Chondrocyte (in vitro differentiated cells): ENCODE data around the gene GBE1. TPM values are rescaled to one million over a fixed set of nuclear protein-coding genes. Genes with fewer than 3 reads are reported as not detected.
A peak's percentile ranks its signal among the peaks of the same experiment; 100 is the strongest.

Experiments
- DNase-seq: peaks from one replicate; pipeline ENCODE4 v3.0.0; 2021; ENCODE audit warnings: mixed read lengths, low spot score
- H3K27ac Mint-ChIP-seq: one replicate; pipeline ENCODE4 v1.8.0; 2021; ENCODE audit warnings: mild to moderate bottlenecking, moderate library complexity, mixed read lengths; ENCODE audit not compliant: unreplicated experiment
- H3K27me3 Mint-ChIP-seq: 2 replicates; pipeline ENCODE4 v1.8.0; 2021; ENCODE audit warnings: low read depth, mixed read lengths
- H3K36me3 Mint-ChIP-seq: 2 replicates; pipeline ENCODE4 v1.8.0; 2021; ENCODE audit warnings: low read depth, mixed read lengths
- H3K4me1 Mint-ChIP-seq: 2 replicates; pipeline ENCODE4 v1.8.0; 2021; ENCODE audit warnings: low read depth, mild to moderate bottlenecking, mixed read lengths
- H3K4me3 Mint-ChIP-seq: one replicate; pipeline ENCODE4 v1.8.0; 2021; ENCODE audit warnings: mild to moderate bottlenecking, moderate library complexity, mixed read lengths; ENCODE audit not compliant: unreplicated experiment
- H3K9me3 Mint-ChIP-seq: 2 replicates; pipeline ENCODE4 v1.8.0; 2021; ENCODE audit warnings: low read depth, mixed read lengths
- total RNA-seq: library from RNA; stranded (reverse); gene quantifications from 3 replicates; pipeline ENCODE4 v1.2.1, GENCODE V29; 2021
- TF ChIP-seq, protein P1 (sequence below): fragments of 200-600 bp; sonication (generic); IDR thresholded peaks from 2 replicates; pipeline ENCODE4 v1.5.0; 2021; ENCODE audit warnings: antibody characterized with exemption, mild to moderate bottlenecking, moderate library complexity

The GBE1 gene
- total RNA-seq, 1 donor from 2014 or later: 53.8 TPM

DNA sequence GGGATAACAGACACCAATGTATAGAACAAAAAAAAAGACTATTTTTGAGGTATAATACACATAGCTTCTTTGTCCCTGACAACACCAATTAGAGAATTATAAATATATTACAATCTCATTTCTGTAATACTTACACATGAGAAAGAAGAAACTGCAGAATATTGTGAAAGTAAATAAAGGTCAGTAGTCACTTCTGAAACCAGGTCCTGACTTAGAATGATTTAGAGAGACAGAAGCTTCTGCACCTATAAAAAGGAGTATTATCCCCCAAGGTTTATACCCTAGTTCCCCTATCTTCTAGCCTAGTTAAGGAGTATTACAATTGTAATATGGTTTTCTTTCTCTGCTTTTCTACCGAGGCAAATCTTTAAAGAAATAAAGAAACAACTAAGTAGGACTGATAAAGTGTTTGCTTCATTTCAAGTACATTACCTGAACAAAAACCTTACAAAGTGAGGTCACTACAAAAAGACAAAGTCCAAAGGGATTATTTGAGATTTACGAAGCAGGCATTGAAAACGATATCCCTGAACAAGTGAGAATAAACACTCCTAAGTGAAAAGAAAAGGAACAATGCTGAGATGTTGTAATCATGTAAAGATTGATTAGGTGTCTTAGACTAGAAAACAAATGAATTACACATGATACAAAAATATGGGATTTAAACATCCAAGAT is 103.0 kb downstream of the GBE1 start:
- Mint-ChIP-seq H3K27me3 (no peaks in the 10 kb centered on the region), H3K9me3 (no peaks in the 10 kb centered on the region), H3K36me3 (no peaks in the 10 kb centered on the region), H3K4me3 (no peak overlapping the region), H3K27ac (no peak overlapping the region), H3K4me1 (no peaks in the 10 kb centered on the region)
- TF ChIP-seq, protein P1, sequence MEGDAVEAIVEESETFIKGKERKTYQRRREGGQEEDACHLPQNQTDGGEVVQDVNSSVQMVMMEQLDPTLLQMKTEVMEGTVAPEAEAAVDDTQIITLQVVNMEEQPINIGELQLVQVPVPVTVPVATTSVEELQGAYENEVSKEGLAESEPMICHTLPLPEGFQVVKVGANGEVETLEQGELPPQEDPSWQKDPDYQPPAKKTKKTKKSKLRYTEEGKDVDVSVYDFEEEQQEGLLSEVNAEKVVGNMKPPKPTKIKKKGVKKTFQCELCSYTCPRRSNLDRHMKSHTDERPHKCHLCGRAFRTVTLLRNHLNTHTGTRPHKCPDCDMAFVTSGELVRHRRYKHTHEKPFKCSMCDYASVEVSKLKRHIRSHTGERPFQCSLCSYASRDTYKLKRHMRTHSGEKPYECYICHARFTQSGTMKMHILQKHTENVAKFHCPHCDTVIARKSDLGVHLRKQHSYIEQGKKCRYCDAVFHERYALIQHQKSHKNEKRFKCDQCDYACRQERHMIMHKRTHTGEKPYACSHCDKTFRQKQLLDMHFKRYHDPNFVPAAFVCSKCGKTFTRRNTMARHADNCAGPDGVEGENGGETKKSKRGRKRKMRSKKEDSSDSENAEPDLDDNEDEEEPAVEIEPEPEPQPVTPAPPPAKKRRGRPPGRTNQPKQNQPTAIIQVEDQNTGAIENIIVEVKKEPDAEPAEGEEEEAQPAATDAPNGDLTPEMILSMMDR: no peak
- no peak for DNase-seq

DNA sequence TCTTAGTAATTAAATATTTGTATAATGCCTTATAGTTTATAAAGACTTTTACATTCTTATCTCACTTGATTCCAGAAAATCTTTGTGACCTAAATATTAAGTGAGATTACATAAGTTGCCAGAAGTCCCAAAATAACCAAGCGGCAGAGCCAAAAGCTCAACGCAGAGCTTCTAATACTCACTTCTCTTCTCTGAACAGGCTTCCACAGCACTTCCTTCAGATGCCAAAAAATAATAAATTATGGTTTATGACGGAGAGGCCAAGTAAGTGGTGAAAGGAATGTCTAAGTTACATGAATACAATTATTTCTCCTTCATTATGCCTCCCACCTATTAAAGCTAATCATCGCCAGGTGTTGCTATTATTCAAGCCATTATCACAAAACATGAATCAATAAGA is 110.3 kb downstream of the GBE1 start:
- Mint-ChIP-seq H3K4me3 (no peak overlapping the region), H3K9me3 (no peaks in the 10 kb centered on the region), H3K27ac (no peak overlapping the region), H3K4me1 (no peaks in the 10 kb centered on the region), H3K36me3 (peaks cover 1% of the 10 kb centered on the region), H3K27me3 (no peaks in the 10 kb centered on the region)
- no peak for DNase-seq
- TF ChIP-seq, protein P1: no peak

DNA sequence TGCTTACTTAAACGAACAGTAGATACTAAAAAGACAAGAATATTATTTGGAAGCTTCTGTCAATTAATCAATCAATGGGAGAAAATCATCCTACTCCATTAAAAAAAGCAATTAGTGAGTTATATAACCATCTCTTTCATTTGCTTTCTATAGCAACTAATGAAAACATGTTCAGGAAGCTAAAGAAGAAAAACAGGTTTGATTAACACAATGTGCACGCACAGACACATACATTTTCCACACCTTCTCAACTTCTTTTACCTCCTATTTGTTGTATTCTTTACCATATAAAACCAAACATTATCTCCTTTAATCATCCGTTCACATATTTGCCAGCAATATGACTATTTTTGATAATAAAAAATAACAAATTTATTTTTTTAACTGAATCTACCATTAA is 111.3 kb downstream of the GBE1 start:
- no peak for DNase-seq
- Mint-ChIP-seq H3K9me3 (no peaks in the 10 kb centered on the region), H3K27me3 (no peaks in the 10 kb centered on the region), H3K4me1 (no peaks in the 10 kb centered on the region), H3K4me3 (no peak overlapping the region), H3K36me3 (peaks cover 1% of the 10 kb centered on the region), H3K27ac (no peak overlapping the region)
- TF ChIP-seq, protein P1: no peak

DNA sequence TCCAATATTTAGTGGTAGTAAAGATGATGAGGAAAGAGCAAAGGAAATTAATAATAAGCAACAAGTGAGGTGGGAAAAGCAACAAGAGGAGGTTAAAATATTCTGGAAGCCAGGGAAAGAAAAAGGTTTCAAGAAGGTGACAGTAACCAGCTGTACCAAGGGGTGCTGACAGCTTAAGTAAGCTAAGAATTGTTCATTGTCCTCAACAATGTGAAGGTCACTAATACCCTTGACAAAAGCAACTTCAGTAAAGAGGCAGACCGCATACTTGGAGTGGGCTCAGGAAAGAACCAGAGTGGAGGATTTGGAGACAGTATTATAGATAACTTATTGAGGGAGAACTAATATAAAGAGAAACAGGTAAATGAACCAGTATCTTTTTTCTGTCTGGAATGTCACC is 116.2 kb downstream of the GBE1 start:
- no peak overlapping the region for H3K4me3 Mint-ChIP-seq
- TF ChIP-seq, protein P1: no peak
- peaks cover 1% of the 10 kb centered on the region for H3K36me3 Mint-ChIP-seq
- no peak overlapping the region for H3K27ac Mint-ChIP-seq
- no peaks in the 10 kb centered on the region for H3K4me1 Mint-ChIP-seq
- no peak for DNase-seq
- H3K9me3 Mint-ChIP-seq: no peaks in the 10 kb centered on the region
- no peaks in the 10 kb centered on the region for H3K27me3 Mint-ChIP-seq

DNA sequence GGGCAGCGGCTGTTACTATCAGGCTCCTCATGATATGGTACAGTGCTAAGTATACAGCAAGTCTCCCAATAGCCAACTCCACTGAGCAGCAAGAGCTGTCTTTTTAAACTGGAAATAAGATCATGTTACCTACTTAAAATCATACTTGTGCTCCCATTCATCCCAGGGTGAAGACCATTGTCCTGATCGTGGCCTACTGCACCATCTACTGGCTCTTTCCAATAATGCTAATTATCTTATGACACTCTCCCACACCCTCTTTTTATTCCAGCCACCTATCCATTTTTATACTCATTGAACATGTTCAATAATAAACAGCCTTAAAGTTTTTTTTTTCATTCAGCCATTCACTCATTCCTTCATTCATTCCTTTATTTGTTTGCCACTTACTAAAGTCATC is 117.7 kb downstream of the GBE1 start:
- no peak overlapping the region for H3K4me3 Mint-ChIP-seq
- H3K27me3 Mint-ChIP-seq: no peaks in the 10 kb centered on the region
- no peaks in the 10 kb centered on the region for H3K4me1 Mint-ChIP-seq
- H3K36me3 Mint-ChIP-seq: no peaks in the 10 kb centered on the region
- no peak for DNase-seq
- TF ChIP-seq, protein P1: peak; percentile 82
- no peaks in the 10 kb centered on the region for H3K9me3 Mint-ChIP-seq
- no peak overlapping the region for H3K27ac Mint-ChIP-seq
